CD14-positive monocyte (primary cell): ENCODE results near the gene MYO1A. TPM values are rescaled to one million over a fixed set of nuclear protein-coding genes. Genes with fewer than 3 reads are reported as not detected.

Source experiments
- DNase-seq, 3 donors: peaks; one replicate each; pipeline ENCODE4 v3.0.0-alpha.2; 2011 to 2022
- H2AFZ ChIP-seq: 2 replicates; pipeline ENCODE4 v1.6.0; 2012; ENCODE audit warnings: mild to moderate bottlenecking, low read depth, low read length, inconsistent platforms; ENCODE audit not compliant: insufficient read depth, poor library complexity, severe bottlenecking
- H3K27ac ChIP-seq, 2 donors: 1 replicate in 1 of 2; 2 replicates in 1 of 2; pipeline ENCODE4 v1.5.1; 2012 to 2013; ENCODE audit warnings: low read length in 2 of 2, control low read depth in 1 of 2, inconsistent platforms in 1 of 2, low read depth in 1 of 2, mild to moderate bottlenecking in 1 of 2
- H3K27me3 ChIP-seq, 2 donors: one replicate each; pipeline versions ENCODE4 v1.6.0 to v1.6.1; 2011 to 2013; ENCODE audit warnings: low read length in 2 of 2; ENCODE audit not compliant: control insufficient read depth in 2 of 2, insufficient read depth in 2 of 2
- H3K36me3 ChIP-seq, 2 donors: replicated peaks in 1 of 2; 1 replicate in 1 of 2; 2 replicates in 1 of 2; pipeline versions ENCODE4 v1.5.1 to v1.6.1; 2012 to 2013; ENCODE audit warnings: low read length in 2 of 2, control low read depth in 1 of 2, inconsistent platforms in 1 of 2, mild to moderate bottlenecking in 1 of 2; ENCODE audit not compliant: insufficient read depth in 2 of 2, control insufficient read depth in 1 of 2
- H3K4me1 ChIP-seq, 2 donors: 1 replicate in 1 of 2; 2 replicates in 1 of 2; pipeline versions ENCODE4 v1.5.1 to v1.6.1; 2012 to 2013; ENCODE audit warnings: low read length in 2 of 2, control low read depth in 1 of 2, inconsistent platforms in 1 of 2, mild to moderate bottlenecking in 1 of 2, moderate library complexity in 1 of 2; ENCODE audit not compliant: insufficient read depth in 2 of 2, control insufficient read depth in 1 of 2
- H3K4me2 ChIP-seq: replicated peaks from 2 replicates; pipeline ENCODE3; 2012; ENCODE audit warnings: low read length, moderate library complexity, mild to moderate bottlenecking; ENCODE audit not compliant: poor library complexity, severe bottlenecking; ENCODE audit errors: extremely low read depth
- H3K4me3 ChIP-seq, 3 experiments: fragments of 200-600 bp in 1 of 3; sonication (generic) in 1 of 3; replicated peaks in 1 of 3; 1 replicate in 2 of 3; 2 replicates in 1 of 3; pipeline ENCODE4 v1.5.1; 2011 to 2013; ENCODE audit warnings: low read length in 3 of 3, mild to moderate bottlenecking in 3 of 3, control low read depth in 2 of 3, low read depth in 2 of 3, inconsistent platforms in 1 of 3, moderate library complexity in 1 of 3
- H3K79me2 ChIP-seq: 2 replicates; pipeline ENCODE4 v1.6.0; 2012; ENCODE audit warnings: mild to moderate bottlenecking, control low read depth, inconsistent platforms, low read length, moderate library complexity; ENCODE audit not compliant: insufficient read depth
- H3K9ac ChIP-seq: 2 replicates; pipeline ENCODE4 v1.6.0; 2017; ENCODE audit warnings: low read length, mild to moderate bottlenecking; ENCODE audit not compliant: insufficient read depth, poor library complexity, severe bottlenecking
- H3K9me3 ChIP-seq, 2 donors: replicated peaks in 1 of 2; 1 replicate in 1 of 2; 2 replicates in 1 of 2; pipeline versions ENCODE4 v1.5.1 to v1.6.1; 2012 to 2013; ENCODE audit warnings: low read length in 2 of 2, control low read depth in 1 of 2; ENCODE audit not compliant: control insufficient read depth in 1 of 2, insufficient read depth in 1 of 2
- H4K20me1 ChIP-seq: 2 replicates; pipeline ENCODE4 v1.6.0; 2012; ENCODE audit warnings: mild to moderate bottlenecking, low read length, control low read depth, moderate library complexity; ENCODE audit not compliant: insufficient read depth
- H3K27ac Mint-ChIP-seq, 7 donors: one replicate each; pipeline ENCODE4 v1.8.0; 2020; ENCODE audit warnings: mild to moderate bottlenecking in 7 of 7, mixed read lengths in 7 of 7, moderate library complexity in 6 of 7, inconsistent platforms in 2 of 7
- H3K27me3 Mint-ChIP-seq, 3 donors: one replicate each; pipeline ENCODE4 v1.8.0; 2021 to 2022; ENCODE audit warnings: low read depth in 3 of 3, mild to moderate bottlenecking in 3 of 3, mixed read lengths in 3 of 3, moderate library complexity in 3 of 3, inconsistent platforms in 1 of 3
- H3K36me3 Mint-ChIP-seq, 2 donors: one replicate each; pipeline ENCODE4 v1.8.0; 2020; ENCODE audit warnings: mixed read lengths in 2 of 2, inconsistent platforms in 1 of 2, mild to moderate bottlenecking in 1 of 2
- H3K4me1 Mint-ChIP-seq: one replicate; pipeline ENCODE4 v1.8.0; 2020; ENCODE audit warnings: mild to moderate bottlenecking, mixed read lengths
- H3K4me3 Mint-ChIP-seq, 2 donors: one replicate each; pipeline ENCODE4 v1.8.0; 2020; ENCODE audit warnings: mild to moderate bottlenecking in 2 of 2, mixed read lengths in 2 of 2, moderate library complexity in 1 of 2
- H3K9me3 Mint-ChIP-seq, 7 donors: one replicate each; pipeline ENCODE4 v1.8.0; 2020 to 2022; ENCODE audit warnings: mixed read lengths in 7 of 7, mild to moderate bottlenecking in 6 of 7, moderate library complexity in 6 of 7, inconsistent platforms in 2 of 7
- CTCF ChIP-seq: fragments of 200-600 bp; IDR thresholded peaks from one replicate; pipeline ENCODE4 v1.8.0; 2022; ENCODE audit warnings: antibody characterized with exemption, mild to moderate bottlenecking
- WGBS: methylation state at CpG from one replicate; pipeline ENCODE4 v1.1.5; 2013; ENCODE audit warnings: missing lambda C conversion rate; ENCODE audit not compliant: insufficient coverage; 5-methylcytosine and 5-hydroxymethylcytosine counted together
- intact Hi-C, 2 donors: fragments of 100-400 bp; cut with micrococcal nuclease; formaldehyde crosslinking; loops; one replicate each; pipeline versions ENCODE4 v1.15.0 to v1.15.1; 2023
- polyA plus RNA-seq, 3 donors: library from polyadenylated mRNA; depleted of rRNA in 1 of 3; unstranded in 2 of 3; stranded (reverse) in 1 of 3; fragments of 300-500 nt in 2 of 3; fragments of >200 nt in 1 of 3; fragmentation: Illumina TruSeq in 2 of 3; gene quantifications; 1 replicate in 2 of 3; 2 replicates in 1 of 3; pipeline ENCODE4 v1.2.3, GENCODE V29; 2012 to 2021

The MYO1A gene
- polyA plus RNA-seq, 3 donors = 0.22 to 1.7 (median 1.3) TPM

- H3K4me3 Mint-ChIP-seq = no peak overlapping the region
- peaks cover 6 to 9% (median 8%) of the 10 kb centered on the region in 3 donors for H3K27me3 Mint-ChIP-seq
- no peak overlapping the region for H3K4me3 ChIP-seq
- no peak for TF ChIP-seq CTCF
- no peaks in the 10 kb centered on the region for H4K20me1 ChIP-seq
- H3K79me2 ChIP-seq = no peaks in the 10 kb centered on the region
- no peak overlapping the region for H3K9ac ChIP-seq
- H2AFZ ChIP-seq = no peak overlapping the region
- intact Hi-C loops = no loop called here
- H3K36me3 ChIP-seq = no peaks in the 10 kb centered on the region
- H3K9me3 ChIP-seq = no peaks in the 10 kb centered on the region
- DNase-seq = no peak
- H3K9me3 Mint-ChIP-seq = no peaks in the 10 kb centered on the region
- peaks cover 9 to 10% of the 10 kb centered on the region in 2 donors for H3K4me1 ChIP-seq
- no CpG with 5 or more reads among the region's 4 CpGs for WGBS
- no peaks in the 10 kb centered on the region for H3K27me3 ChIP-seq
- H3K27ac ChIP-seq = no peak overlapping the region
- H3K36me3 Mint-ChIP-seq = peaks cover 0 to 3% of the 10 kb centered on the region in 2 donors
- H3K27ac Mint-ChIP-seq = peak overlapping the region in 1 of 7 donors; percentile 41
- H3K4me1 Mint-ChIP-seq = peaks cover 11% of the 10 kb centered on the region
- H3K4me2 ChIP-seq = no peak overlapping the region
Observed at GRCh38 chr12:57040211-57040610, 9.7 kb downstream of the MYO1A start.

- no peak overlapping the region for H3K4me3 ChIP-seq
- Mint-ChIP-seq H3K36me3 (peaks cover 0 to 3% of the 10 kb centered on the region in 2 donors), H3K4me3 (no peak overlapping the region), H3K27me3 (peaks cover 6 to 9% (median 7%) of the 10 kb centered on the region in 3 donors), H3K27ac (peak overlapping the region in 1 of 7 donors; percentile 28), H3K4me1 (peaks cover 9% of the 10 kb centered on the region), H3K9me3 (no peaks in the 10 kb centered on the region)
- H3K36me3 ChIP-seq = no peaks in the 10 kb centered on the region
- WGBS = 78% methylated on average over 4 of the region's 9 CpGs
- H3K27me3 ChIP-seq = no peaks in the 10 kb centered on the region
- H3K4me2 ChIP-seq = no peak overlapping the region
- peaks cover 9 to 10% of the 10 kb centered on the region in 2 donors for H3K4me1 ChIP-seq
- no peaks in the 10 kb centered on the region for H3K79me2 ChIP-seq
- intact Hi-C loops = no loop called here
- no peaks in the 10 kb centered on the region for H3K9me3 ChIP-seq
- H3K27ac ChIP-seq = no peak overlapping the region
- H3K9ac ChIP-seq = no peak overlapping the region
- no peak for DNase-seq
- no peak overlapping the region for H2AFZ ChIP-seq
- no peak for TF ChIP-seq CTCF
- H4K20me1 ChIP-seq = no peaks in the 10 kb centered on the region
Observed at GRCh38 chr12:57039016-57039798, 10.7 kb downstream of the MYO1A start.
